Smooth muscle cell of bladder (primary cell): ENCODE results near the gene CDYL2. TPM values are rescaled to one million over a fixed set of nuclear protein-coding genes. Genes with fewer than 3 reads are reported as not detected.

Experiments
- total RNA-seq: library from RNA; depleted of rRNA; stranded (reverse); fragments of >200 nt; gene quantifications from 2 replicates; pipeline ENCODE4 v1.2.3, GENCODE V29; 2014

Gene CDYL2
- 0.85 and 4.0 TPM in 2 replicates for total RNA-seq

GRCh38 chr16:80804526-80805383 lies at the start of gene CDYL2:
Gene CDYL2 (minus strand): TSS chr16:80804598. CDS start chr16:80804173, 425 bp downstream.

Other genes with a start within 250 kb of the CDYL2 start
- gene CMC2, start 202.3 kb upstream of the CDYL2 start, total RNA-seq, result 26.7 and 35.9 TPM in 2 replicates
- 12.9 and 15.3 TPM in 2 replicates for gene CENPN, start 202.6 kb upstream of the CDYL2 start, total RNA-seq
- gene ATMIN, start 231.2 kb upstream of the CDYL2 start, total RNA-seq, result 37.8 and 44.3 TPM in 2 replicates